Prostate gland (tissue), 2 donors: Measurements from ENCODE around the gene CTTN.

ENCODE experiments used
- POLR2A ChIP-seq: fragments of 450-650 bp; IDR thresholded peaks from one replicate; pipeline ENCODE4 v1.6.1; 2016; ENCODE audit warnings: antibody characterized with exemption, mild to moderate bottlenecking
- TF ChIP-seq, protein P1 (sequence below), 4 experiments: fragments of 200-600 bp in 2 of 4; fragments of 450-650 bp in 2 of 4; sonication (generic) in 2 of 4; IDR thresholded peaks; 1 replicate in 3 of 4; 2 replicates in 1 of 4; pipeline ENCODE4 v1.5.1; 2016 to 2019; ENCODE audit warnings: antibody characterized with exemption in 4 of 4, mild to moderate bottlenecking in 2 of 4, moderate library complexity in 2 of 4

DNA sequence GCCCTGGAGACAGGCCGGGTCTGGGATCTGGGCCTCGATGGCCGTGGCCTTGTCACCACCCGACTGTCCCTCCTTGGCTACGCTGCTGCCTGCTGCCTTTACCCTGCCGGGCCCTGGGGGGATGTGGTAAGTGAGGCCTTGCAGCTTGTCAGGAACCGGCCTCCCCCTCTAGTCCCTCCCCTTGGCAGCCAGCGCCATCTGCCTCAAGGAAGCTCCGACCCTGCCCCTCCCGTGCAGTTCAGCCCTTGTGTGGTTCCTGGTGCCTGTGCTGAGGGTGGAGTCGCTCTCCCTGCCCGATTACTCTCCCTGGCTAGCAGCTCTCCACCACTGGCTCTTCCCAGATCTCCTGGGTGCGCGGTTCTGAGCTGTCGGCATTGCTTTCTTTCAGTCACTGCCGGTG is 33.7 kb downstream of the CTTN start:
- TF ChIP-seq, protein P1, sequence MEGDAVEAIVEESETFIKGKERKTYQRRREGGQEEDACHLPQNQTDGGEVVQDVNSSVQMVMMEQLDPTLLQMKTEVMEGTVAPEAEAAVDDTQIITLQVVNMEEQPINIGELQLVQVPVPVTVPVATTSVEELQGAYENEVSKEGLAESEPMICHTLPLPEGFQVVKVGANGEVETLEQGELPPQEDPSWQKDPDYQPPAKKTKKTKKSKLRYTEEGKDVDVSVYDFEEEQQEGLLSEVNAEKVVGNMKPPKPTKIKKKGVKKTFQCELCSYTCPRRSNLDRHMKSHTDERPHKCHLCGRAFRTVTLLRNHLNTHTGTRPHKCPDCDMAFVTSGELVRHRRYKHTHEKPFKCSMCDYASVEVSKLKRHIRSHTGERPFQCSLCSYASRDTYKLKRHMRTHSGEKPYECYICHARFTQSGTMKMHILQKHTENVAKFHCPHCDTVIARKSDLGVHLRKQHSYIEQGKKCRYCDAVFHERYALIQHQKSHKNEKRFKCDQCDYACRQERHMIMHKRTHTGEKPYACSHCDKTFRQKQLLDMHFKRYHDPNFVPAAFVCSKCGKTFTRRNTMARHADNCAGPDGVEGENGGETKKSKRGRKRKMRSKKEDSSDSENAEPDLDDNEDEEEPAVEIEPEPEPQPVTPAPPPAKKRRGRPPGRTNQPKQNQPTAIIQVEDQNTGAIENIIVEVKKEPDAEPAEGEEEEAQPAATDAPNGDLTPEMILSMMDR (IDR thresholded peaks at IDR 0.05): no peak
- TF ChIP-seq POLR2A: no peak
